Right lobe of liver (tissue), 4 donors: ENCODE data around the gene ZER1.

ENCODE experiments used
- CTCF ChIP-seq, 4 donors: fragments of 200-600 bp in 3 of 4; fragments of 450-650 bp in 1 of 4; IDR thresholded peaks; one replicate each; pipeline versions ENCODE4 v1.5.1 to v1.8.0; 2016 to 2022; ENCODE audit warnings: antibody characterized with exemption in 4 of 4, mild to moderate bottlenecking in 2 of 4
- POLR2A ChIP-seq: fragments of 450-650 bp; IDR thresholded peaks from one replicate; pipeline ENCODE4 v1.6.1; 2017; ENCODE audit warnings: antibody characterized with exemption, mild to moderate bottlenecking
- donor health status: DM: no; HTN: no; CAD: no.
- donor health status: DM: no; HTN: no; CAD: no.
- donor health status: DM: no; HTN: yes; CAD: no.

- TF ChIP-seq CTCF (IDR thresholded peaks at IDR 0.05): no peak
- TF ChIP-seq POLR2A: peak; percentile 98
These were observed 83.0 kb downstream of the ZER1 start, which contains the start of gene SET for GRCh38 chr9:128688501-128689292.
